Heart right ventricle (tissue), 16 donors: ENCODE measurements around the gene SHROOM4. TPM values are rescaled to one million over a fixed set of nuclear protein-coding genes. Genes with fewer than 3 reads are reported as not detected.

ENCODE experiments used
- ATAC-seq, 8 donors: fragments of 200-7000 bp; cut with Tn5 transposase; one replicate each; pipeline ENCODE4 v1.9.1; 2020; ENCODE audit warnings: mild to moderate bottlenecking in 8 of 8, moderate library complexity in 8 of 8, moderate number of reproducible peaks in 1 of 8
- DNase-seq, 2 donors: peaks; one replicate each; pipeline ENCODE4 v3.0.0-alpha.2; 2020
- H3K27ac ChIP-seq, 10 donors: fragments of 200-600 bp; sonication (generic) in 2 of 10; one replicate each; pipeline versions ENCODE4 v1.5.0 to v1.8.0; 2020 to 2022; ENCODE audit warnings: mild to moderate bottlenecking in 3 of 10
- H3K27me3 ChIP-seq, 7 donors: fragments of 200-600 bp; one replicate each; pipeline ENCODE4 v1.8.0; 2021 to 2022; ENCODE audit warnings: mild to moderate bottlenecking in 2 of 7
- H3K36me3 ChIP-seq, 9 donors: fragments of 200-600 bp; sonication (generic) in 1 of 9; one replicate each; pipeline versions ENCODE4 v1.5.0 to v1.8.0; 2020 to 2022; ENCODE audit warnings: mild to moderate bottlenecking in 2 of 9
- H3K4me1 ChIP-seq, 9 donors: fragments of 200-600 bp; sonication (generic) in 1 of 9; one replicate each; pipeline versions ENCODE4 v1.5.0 to v1.8.0; 2020 to 2022; ENCODE audit warnings: mild to moderate bottlenecking in 4 of 9
- H3K4me3 ChIP-seq, 10 donors: fragments of 200-600 bp; sonication (generic) in 2 of 10; one replicate each; pipeline versions ENCODE4 v1.5.0 to v1.8.0; 2020 to 2022; ENCODE audit warnings: mild to moderate bottlenecking in 7 of 10, moderate library complexity in 2 of 10
- H3K9me3 ChIP-seq, 11 donors: fragments of 200-600 bp in 10 of 11; sonication (generic) in 2 of 11; one replicate each; pipeline versions ENCODE4 v1.5.0 to v1.8.0; 2013 to 2022; ENCODE audit warnings: mild to moderate bottlenecking in 2 of 11, control low read depth in 1 of 11, moderate library complexity in 1 of 11
- CTCF ChIP-seq, 9 donors: fragments of 200-600 bp; sonication (generic) in 2 of 9; IDR thresholded peaks; one replicate each; pipeline versions ENCODE4 v1.5.0 to v1.8.0; 2021 to 2022; ENCODE audit warnings: antibody characterized with exemption in 9 of 9, mild to moderate bottlenecking in 5 of 9, moderate library complexity in 1 of 9
- WGBS, 2 donors: extraction: QIAGEN DNeasy Blood & Tissue Kit; methylation state at CpG; one replicate each; pipeline ENCODE4 v1.1.7; 2013; ENCODE audit warnings: inconsistent platforms in 1 of 2; 5-methylcytosine and 5-hydroxymethylcytosine counted together
- intact Hi-C, 10 donors: fragments of 100-400 bp; cut with DNase I; formaldehyde crosslinking; loops; one replicate each; pipeline versions ENCODE4 v1.11.1 to v1.14.2; 2022
- polyA plus RNA-seq, 2 donors: library from polyadenylated mRNA; stranded (reverse); fragments of 200-250 nt; gene quantifications; one replicate each; pipeline ENCODE4 v1.2.3, GENCODE V29; 2013
- total RNA-seq, 10 donors: library from RNA; stranded (reverse); fragmentation: NEBNext Ultra II Directional in 3 of 10; extraction: Animal tissue kit (Norgen Biotek cat#: 25700) in 3 of 10; gene quantifications; one replicate each; pipeline versions ENCODE4 v1.2.1 to v1.2.4, GENCODE V29; 2021 to 2023
- donor health status: Arrhythmogenic right ventricular cardiomyopathy.
- donor health status: ischemic (EF 13 %, LVEDD 7.1; RV severe dilation, severe dysfunction).
- donor health status: healthy with polysubstance abuse.
- donor health status: DM: no; HTN: yes; CAD: no.
- donor health status: DM: no; HTN: no; CAD: no.
- donor health status: ischemic (EF 25% LVEDD 6.9; RV normal size, moderate dysfunction).
- donor health status: ischemic (EF 25% LVEDD 5.7; RV mildly dilated, moderate dysfunction).
- donor health status: healthy.
- donor health status: DM: yes; HTN: yes; CAD: no.
- donor health status: Ischemic cardiomyopathy.
- donor health status: ischemic (EF 35%, LVEDD 5.7; RV mildly dilated, moderate dysfunction).
- donor health status: nonischemic (EF 11% LVEDD 7.7; RV severe dilation, severe dysfunction).
- donor health status: DM: yes; HTN: yes; CAD: no.
- donor health status: PGD.
- donor health status: ischemic (EF 29% LVEDD 5.4; RV normal size, mild dysfunction).
- donor health status: nonischemic (EF 23%, LVEDD 6.1; RV moderate dilation, normal function).

SHROOM4 gene
- total and polyA plus RNA-seq, 12 donors = 3.6 to 17.9 (median 11.0) TPM

- DNase-seq (no peak), ATAC-seq (no peak)
- no peaks in the 10 kb centered on the region for H3K36me3 ChIP-seq
- intact Hi-C loops = no loop called here
- H3K9me3 ChIP-seq = no peaks in the 10 kb centered on the region
- 69 to 81% methylated on average over 1 of the region's 1 CpG for WGBS, 2 donors
- no peaks in the 10 kb centered on the region for H3K4me1 ChIP-seq
- TF ChIP-seq CTCF (IDR thresholded peaks at IDR 0.05) = no peak
- peaks cover 0 to 15% (median 0%) of the 10 kb centered on the region in 7 donors for H3K27me3 ChIP-seq
- H3K4me3 ChIP-seq = no peak overlapping the region
- H3K27ac ChIP-seq = no peak overlapping the region
Measured at GRCh38 chrX:50718776-50719175, 95.2 kb downstream of the SHROOM4 start.

DNA sequence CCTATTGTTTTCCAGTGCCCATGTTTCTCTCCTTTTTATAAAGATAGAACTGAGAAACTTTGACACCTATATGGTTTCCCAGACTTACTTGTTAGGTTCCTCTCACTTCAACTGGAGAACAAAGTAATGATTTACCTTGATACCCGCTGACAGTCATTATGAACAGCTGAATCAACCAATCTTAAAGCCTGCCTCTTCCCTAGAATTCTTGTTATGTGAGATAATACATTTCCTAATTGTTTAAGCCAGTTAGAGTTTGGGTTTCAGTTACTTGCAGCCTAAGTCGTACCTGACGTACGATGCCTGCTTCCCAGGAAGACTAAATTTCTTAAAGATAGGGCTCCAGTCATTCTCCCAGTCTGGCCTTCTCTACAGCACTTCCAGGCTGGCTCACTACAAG, 97.3 kb downstream of the SHROOM4 start:
- peaks cover 0 to 36% (median 0%) of the 10 kb centered on the region in 7 donors for H3K27me3 ChIP-seq
- intact Hi-C loops = no loop called here
- ATAC-seq (no peak), DNase-seq (no peak)
- no peaks in the 10 kb centered on the region for H3K9me3 ChIP-seq
- no peak overlapping the region for H3K4me3 ChIP-seq
- H3K36me3 ChIP-seq = no peaks in the 10 kb centered on the region
- 99% methylated on average over 4 of the region's 4 CpGs for WGBS, 2 donors
- TF ChIP-seq CTCF (IDR thresholded peaks at IDR 0.05) = no peak
- H3K4me1 ChIP-seq = no peaks in the 10 kb centered on the region
- H3K27ac ChIP-seq = no peak overlapping the region

DNA sequence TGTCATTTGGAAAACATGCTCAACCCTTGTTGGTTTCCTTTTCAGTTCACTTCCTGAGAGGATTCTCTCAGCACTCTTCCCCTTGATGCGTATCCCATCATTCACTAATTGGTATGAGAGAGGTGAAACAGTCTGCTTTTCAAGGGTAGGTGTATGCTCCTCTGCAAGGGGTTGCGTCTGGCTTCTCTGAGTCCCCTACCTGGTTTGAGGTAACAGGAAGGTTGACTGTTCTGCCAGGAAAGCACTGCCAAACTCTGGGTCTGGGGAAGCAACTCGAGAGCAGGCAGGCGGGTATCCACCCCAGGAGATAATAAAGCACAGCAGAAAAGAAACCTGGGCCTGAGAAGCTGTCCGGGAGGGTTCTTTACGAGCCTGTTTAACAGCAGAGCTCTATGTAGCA, 101.2 kb downstream of the SHROOM4 start:
- no peak overlapping the region for H3K4me3 ChIP-seq
- peaks cover 0 to 7% (median 0%) of the 10 kb centered on the region in 9 donors for H3K4me1 ChIP-seq
- ATAC-seq = no peak
- H3K9me3 ChIP-seq = no peaks in the 10 kb centered on the region
- WGBS, 2 donors = 91 to 94% methylated on average over 6 of the region's 6 CpGs
- TF ChIP-seq CTCF (IDR thresholded peaks at IDR 0.05) = no peak
- DNase-seq = no peak
- intact Hi-C loops = no loop called here
- no peak overlapping the region for H3K27ac ChIP-seq
- H3K27me3 ChIP-seq = peaks cover 0 to 68% (median 0%) of the 10 kb centered on the region in 7 donors
- H3K36me3 ChIP-seq = no peaks in the 10 kb centered on the region

DNA sequence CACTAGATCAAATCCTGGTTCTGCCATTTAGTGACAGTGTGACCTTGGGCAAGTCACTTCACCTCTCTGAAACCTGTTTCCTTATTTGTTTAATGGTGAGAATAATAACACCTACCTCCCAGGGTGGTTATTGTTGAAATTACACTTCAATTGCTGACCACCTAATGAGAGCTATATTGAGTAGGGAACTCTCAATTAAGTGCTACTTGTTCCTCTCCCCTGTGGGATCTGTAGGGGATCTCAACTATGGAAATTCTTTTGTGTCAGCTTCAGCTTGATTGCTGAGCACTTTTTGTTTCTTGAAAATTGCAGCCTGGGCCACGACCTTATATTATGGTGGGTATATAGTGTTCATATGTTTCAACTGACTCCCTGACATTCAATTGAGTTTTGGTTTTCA, 102.1 kb downstream of the SHROOM4 start:
- ATAC-seq (no peak), DNase-seq (no peak)
- WGBS, 2 donors = 42 to 58% methylated on average over 1 of the region's 1 CpG
- Histone ChIP-seq H3K4me3 (no peak overlapping the region), H3K4me1 (peaks cover 0 to 8% (median 0%) of the 10 kb centered on the region in 9 donors), H3K36me3 (no peaks in the 10 kb centered on the region), H3K27ac (no peak overlapping the region), H3K9me3 (no peaks in the 10 kb centered on the region), H3K27me3 (peaks cover 0 to 70% (median 0%) of the 10 kb centered on the region in 7 donors)
- intact Hi-C loops = no loop called here
- TF ChIP-seq CTCF (IDR thresholded peaks at IDR 0.05) = no peak
